Body of pancreas (tissue), 4 donors: ENCODE measurements around the gene PYURF.

Experiments used
- CTCF ChIP-seq, 7 experiments: fragments of 450-650 bp in 4 of 7; fragments of 200-600 bp in 3 of 7; sonication (generic) in 3 of 7; IDR thresholded peaks; one replicate each; pipeline ENCODE4 v1.5.1; 2016 to 2019; ENCODE audit warnings: antibody characterized with exemption in 7 of 7
- POLR2A ChIP-seq, 3 donors: fragments of 450-650 bp; IDR thresholded peaks; one replicate each; pipeline ENCODE4 v1.6.1; 2016; ENCODE audit warnings: antibody characterized with exemption in 3 of 3, mild to moderate bottlenecking in 2 of 3

GRCh38 chr4:88514557-88515511 lies 8.7 kb downstream of the PYURF start:
- TF ChIP-seq CTCF (IDR thresholded peaks at IDR 0.05) (no peak), POLR2A (IDR thresholded peaks at IDR 0.05) (no peak)
